HepG2 (cell line): ENCODE data around the gene SPSB2. TPM values are rescaled to one million over a fixed set of nuclear protein-coding genes. Genes with fewer than 3 reads are reported as not detected.
A peak's percentile ranks its signal among the peaks of the same experiment; 100 is the strongest.

Experiments
- AGO2 ChIP-seq: fragments of 200-400 bp; formaldehyde crosslinking; optimal IDR thresholded peaks from 2 replicates; pipeline ENCODE3; 2017; ENCODE audit warnings: mild to moderate bottlenecking, low read depth, low read length, moderate library complexity
- AKAP8 ChIP-seq: sonication (generic); formaldehyde crosslinking; IDR thresholded peaks from 2 replicates; pipeline ENCODE4 v1.5.1; 2020; ENCODE audit warnings: mild to moderate bottlenecking, missing genetic modification reagents
- GABPB1 ChIP-seq: IDR thresholded peaks from 2 replicates; pipeline ENCODE4 v1.6.1; 2016; ENCODE audit warnings: mild to moderate bottlenecking, missing genetic modification reagents, moderate library complexity, missing compliant biosample characterization
- HNRNPH1 ChIP-seq: fragments of 200-400 bp; formaldehyde crosslinking; optimal IDR thresholded peaks from 2 replicates; pipeline ENCODE3; 2017; ENCODE audit warnings: mild to moderate bottlenecking, low read depth, low read length
- KDM2A ChIP-seq: sonication (generic); formaldehyde crosslinking; IDR thresholded peaks from 2 replicates; pipeline ENCODE4 v1.4.0; 2020; ENCODE audit warnings: low read depth, missing genetic modification reagents, borderline replicate concordance
- MLLT10 ChIP-seq: sonication (generic); formaldehyde crosslinking; IDR thresholded peaks from 2 replicates; pipeline ENCODE4 v1.4.0; 2020; ENCODE audit warnings: missing genetic modification reagents
- PCBP1 ChIP-seq: fragments of 200-400 bp; formaldehyde crosslinking; IDR thresholded peaks from 2 replicates; pipeline ENCODE4 v1.6.1; 2017; ENCODE audit warnings: mild to moderate bottlenecking, low read depth, low read length, borderline replicate concordance
- PCBP2 ChIP-seq: fragments of 200-400 bp; formaldehyde crosslinking; optimal IDR thresholded peaks from 2 replicates; pipeline ENCODE3; 2018; ENCODE audit warnings: low read length, low read depth; ENCODE audit not compliant: poor library complexity, severe bottlenecking
- POLR2G ChIP-seq: fragments of 200-400 bp; formaldehyde crosslinking; IDR thresholded peaks from 2 replicates; pipeline ENCODE4 v1.6.1; 2018; ENCODE audit warnings: mild to moderate bottlenecking, low read depth, low read length, moderate library complexity
- ZNF138 ChIP-seq: sonication (generic); formaldehyde crosslinking; IDR thresholded peaks from 2 replicates; pipeline ENCODE4 v1.5.0; 2020; ENCODE audit warnings: mild to moderate bottlenecking, low read depth, missing genetic modification reagents
- ZNF253 ChIP-seq: sonication (generic); formaldehyde crosslinking; IDR thresholded peaks from 2 replicates; pipeline ENCODE4 v1.8.0; 2022; ENCODE audit warnings: mild to moderate bottlenecking, missing genetic modification reagents, borderline replicate concordance
- ZNF547 ChIP-seq: sonication (generic); formaldehyde crosslinking; IDR thresholded peaks from 2 replicates; pipeline ENCODE4 v1.5.1; 2020; ENCODE audit warnings: mild to moderate bottlenecking, missing genetic modification reagents
- polyA plus RNA-seq, 8 experiments: library from polyadenylated mRNA; depleted of rRNA in 3 of 8; stranded (reverse) in 7 of 8; unstranded in 1 of 8; fragments of >200 nt; fragmentation: Illumina TruSeq in 4 of 8; extraction: Trizol in 4 of 8; gene quantifications; 2 replicates each; pipeline versions ENCODE4 v1.2.1 to v1.2.3, GENCODE V29; 2011 to 2016; ENCODE audit warnings: low read depth in 4 of 8, missing spikeins in 1 of 8, mixed read lengths in 1 of 8; ENCODE audit not compliant: insufficient read depth in 1 of 8
- total RNA-seq, 5 experiments: library from RNA; depleted of rRNA; stranded (reverse); fragments of >200 nt; fragmentation: Illumina TruSeq; extraction: Trizol; gene quantifications; 2 replicates each; pipeline ENCODE4 v1.2.3, GENCODE V29; 2016; ENCODE audit warnings: low read depth in 1 of 5
- TF ChIP-seq, protein P1 (sequence below): sonication (generic); formaldehyde crosslinking; IDR thresholded peaks from one replicate; pipeline ENCODE4 v1.5.1; 2020; ENCODE audit warnings: mild to moderate bottlenecking, missing genetic modification reagents; ENCODE audit errors: not compliant biosample characterization
- TF ChIP-seq, protein P2 (sequence below): sonication (generic); formaldehyde crosslinking; IDR thresholded peaks from 2 replicates; pipeline ENCODE4 v1.5.1; 2020; ENCODE audit warnings: mild to moderate bottlenecking, missing genetic modification reagents, moderate library complexity

The SPSB2 gene
- total and polyA plus RNA-seq, 2 of the 13 experiments (the other 11 are each of a cell fraction or from before 2014, with no cell fraction given) = 2.0 to 6.2 TPM

DNA sequence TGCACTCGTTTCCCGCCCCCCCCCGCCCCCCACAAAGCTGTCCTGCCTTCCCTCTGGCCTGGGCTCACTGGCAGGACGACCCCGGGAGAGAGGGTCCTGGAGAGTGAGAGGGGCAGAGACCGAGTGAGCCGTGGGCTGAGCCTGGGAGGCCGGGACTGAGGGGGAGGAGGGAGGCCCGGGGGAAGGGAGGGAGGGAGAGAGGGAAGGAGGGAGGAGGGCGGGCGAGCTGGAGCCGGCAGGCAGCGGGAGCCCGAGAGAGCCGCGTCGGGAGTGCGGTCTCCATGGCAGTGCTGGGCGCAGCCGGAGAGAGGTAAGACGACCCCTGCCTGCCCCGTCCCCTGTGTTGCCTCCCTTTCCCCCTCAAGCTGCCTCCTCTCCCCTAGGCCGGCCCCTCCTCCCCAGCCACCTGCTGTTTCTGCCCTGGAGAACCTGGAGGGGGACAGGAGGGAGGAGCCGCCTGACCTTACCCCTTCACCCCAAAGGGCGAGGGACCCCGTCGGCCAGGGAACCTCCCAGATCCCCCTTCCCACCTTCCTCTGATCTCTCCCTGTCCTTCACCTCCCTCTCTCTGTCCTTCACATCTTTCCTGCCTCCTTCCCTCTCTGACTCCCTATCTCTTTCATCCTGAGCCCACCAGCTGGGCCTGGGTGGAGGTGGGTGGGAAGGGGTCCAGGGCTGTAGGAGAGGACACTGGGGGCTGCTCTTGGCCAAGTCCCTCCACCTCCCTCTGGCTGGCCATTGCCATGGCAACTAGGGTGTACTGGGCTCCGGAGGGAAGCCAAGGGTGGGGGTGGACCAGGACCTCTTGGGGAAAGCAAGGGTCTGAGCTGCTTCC, 51.3 kb downstream of the SPSB2 start, which contains the start of gene GPR162 (continued):
- peak; percentile 47 for TF ChIP-seq HNRNPH1
- TF ChIP-seq ZNF138 = no peak
- TF ChIP-seq, protein P1, sequence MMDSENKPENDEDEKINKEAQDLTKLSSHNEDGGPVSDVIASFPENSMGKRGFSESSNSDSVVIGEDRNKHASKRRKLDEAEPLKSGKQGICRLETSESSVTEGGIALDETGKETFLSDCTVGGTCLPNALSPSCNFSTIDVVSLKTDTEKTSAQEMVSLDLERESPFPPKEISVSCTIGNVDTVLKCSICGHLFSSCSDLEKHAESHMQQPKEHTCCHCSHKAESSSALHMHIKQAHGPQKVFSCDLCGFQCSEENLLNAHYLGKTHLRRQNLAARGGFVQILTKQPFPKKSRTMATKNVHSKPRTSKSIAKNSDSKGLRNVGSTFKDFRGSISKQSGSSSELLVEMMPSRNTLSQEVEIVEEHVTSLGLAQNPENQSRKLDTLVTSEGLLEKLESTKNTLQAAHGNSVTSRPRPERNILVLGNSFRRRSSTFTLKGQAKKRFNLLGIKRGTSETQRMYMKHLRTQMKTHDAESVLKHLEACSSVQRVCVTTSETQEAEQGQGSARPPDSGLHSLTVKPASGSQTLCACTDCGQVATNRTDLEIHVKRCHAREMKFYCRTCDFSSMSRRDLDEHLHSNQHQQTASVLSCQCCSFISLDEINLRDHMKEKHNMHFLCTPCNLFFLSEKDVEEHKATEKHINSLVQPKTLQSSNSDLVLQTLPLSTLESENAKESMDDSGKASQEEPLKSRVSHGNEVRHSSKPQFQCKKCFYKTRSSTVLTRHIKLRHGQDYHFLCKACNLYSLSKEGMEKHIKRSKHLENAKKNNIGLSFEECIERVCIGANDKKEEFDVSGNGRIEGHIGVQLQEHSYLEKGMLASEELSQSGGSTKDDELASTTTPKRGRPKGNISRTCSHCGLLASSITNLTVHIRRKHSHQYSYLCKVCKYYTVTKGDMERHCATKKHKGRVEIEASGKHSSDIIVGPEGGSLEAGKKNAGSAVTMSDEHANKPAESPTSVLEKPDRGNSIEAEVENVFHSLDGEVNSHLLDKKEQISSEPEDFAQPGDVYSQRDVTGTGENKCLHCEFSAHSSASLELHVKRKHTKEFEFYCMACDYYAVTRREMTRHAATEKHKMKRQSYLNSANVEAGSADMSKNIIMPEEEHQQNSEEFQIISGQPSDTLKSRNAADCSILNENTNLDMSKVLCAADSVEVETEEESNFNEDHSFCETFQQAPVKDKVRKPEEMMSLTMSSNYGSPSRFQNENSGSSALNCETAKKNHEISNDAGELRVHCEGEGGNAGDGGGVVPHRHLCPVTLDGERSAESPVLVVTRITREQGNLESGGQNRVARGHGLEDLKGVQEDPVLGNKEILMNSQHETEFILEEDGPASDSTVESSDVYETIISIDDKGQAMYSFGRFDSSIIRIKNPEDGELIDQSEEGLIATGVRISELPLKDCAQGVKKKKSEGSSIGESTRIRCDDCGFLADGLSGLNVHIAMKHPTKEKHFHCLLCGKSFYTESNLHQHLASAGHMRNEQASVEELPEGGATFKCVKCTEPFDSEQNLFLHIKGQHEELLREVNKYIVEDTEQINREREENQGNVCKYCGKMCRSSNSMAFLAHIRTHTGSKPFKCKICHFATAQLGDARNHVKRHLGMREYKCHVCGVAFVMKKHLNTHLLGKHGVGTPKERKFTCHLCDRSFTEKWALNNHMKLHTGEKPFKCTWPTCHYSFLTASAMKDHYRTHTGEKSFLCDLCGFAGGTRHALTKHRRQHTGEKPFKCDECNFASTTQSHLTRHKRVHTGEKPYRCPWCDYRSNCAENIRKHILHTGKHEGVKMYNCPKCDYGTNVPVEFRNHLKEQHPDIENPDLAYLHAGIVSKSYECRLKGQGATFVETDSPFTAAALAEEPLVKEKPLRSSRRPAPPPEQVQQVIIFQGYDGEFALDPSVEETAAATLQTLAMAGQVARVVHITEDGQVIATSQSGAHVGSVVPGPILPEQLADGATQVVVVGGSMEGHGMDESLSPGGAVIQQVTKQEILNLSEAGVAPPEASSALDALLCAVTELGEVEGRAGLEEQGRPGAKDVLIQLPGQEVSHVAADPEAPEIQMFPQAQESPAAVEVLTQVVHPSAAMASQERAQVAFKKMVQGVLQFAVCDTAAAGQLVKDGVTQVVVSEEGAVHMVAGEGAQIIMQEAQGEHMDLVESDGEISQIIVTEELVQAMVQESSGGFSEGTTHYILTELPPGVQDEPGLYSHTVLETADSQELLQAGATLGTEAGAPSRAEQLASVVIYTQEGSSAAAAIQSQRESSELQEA = peak; percentile 65
- TF ChIP-seq PCBP2 = peak; percentile 52
- TF ChIP-seq, protein P2, sequence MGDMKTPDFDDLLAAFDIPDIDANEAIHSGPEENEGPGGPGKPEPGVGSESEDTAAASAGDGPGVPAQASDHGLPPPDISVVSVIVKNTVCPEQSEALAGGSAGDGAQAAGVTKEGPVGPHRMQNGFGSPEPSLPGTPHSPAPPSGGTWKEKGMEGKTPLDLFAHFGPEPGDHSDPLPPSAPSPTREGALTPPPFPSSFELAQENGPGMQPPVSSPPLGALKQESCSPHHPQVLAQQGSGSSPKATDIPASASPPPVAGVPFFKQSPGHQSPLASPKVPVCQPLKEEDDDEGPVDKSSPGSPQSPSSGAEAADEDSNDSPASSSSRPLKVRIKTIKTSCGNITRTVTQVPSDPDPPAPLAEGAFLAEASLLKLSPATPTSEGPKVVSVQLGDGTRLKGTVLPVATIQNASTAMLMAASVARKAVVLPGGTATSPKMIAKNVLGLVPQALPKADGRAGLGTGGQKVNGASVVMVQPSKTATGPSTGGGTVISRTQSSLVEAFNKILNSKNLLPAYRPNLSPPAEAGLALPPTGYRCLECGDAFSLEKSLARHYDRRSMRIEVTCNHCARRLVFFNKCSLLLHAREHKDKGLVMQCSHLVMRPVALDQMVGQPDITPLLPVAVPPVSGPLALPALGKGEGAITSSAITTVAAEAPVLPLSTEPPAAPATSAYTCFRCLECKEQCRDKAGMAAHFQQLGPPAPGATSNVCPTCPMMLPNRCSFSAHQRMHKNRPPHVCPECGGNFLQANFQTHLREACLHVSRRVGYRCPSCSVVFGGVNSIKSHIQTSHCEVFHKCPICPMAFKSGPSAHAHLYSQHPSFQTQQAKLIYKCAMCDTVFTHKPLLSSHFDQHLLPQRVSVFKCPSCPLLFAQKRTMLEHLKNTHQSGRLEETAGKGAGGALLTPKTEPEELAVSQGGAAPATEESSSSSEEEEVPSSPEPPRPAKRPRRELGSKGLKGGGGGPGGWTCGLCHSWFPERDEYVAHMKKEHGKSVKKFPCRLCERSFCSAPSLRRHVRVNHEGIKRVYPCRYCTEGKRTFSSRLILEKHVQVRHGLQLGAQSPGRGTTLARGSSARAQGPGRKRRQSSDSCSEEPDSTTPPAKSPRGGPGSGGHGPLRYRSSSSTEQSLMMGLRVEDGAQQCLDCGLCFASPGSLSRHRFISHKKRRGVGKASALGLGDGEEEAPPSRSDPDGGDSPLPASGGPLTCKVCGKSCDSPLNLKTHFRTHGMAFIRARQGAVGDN = peak; percentile 40
- 0 out of 2 replicates have a peak, but pooled peaks have one; percentile 40 for TF ChIP-seq ZNF547 (CRISPR knock-in tag)
- TF ChIP-seq PCBP1 = peak; percentile 69; the same call in 1 of the 2 replicates
- peak; percentile 50 for TF ChIP-seq KDM2A
- TF ChIP-seq ZNF253 = no peak
- TF ChIP-seq AKAP8 (CRISPR knock-in tag) = peak; percentile 85; the same call in 1 of the 2 replicates
- peak; percentile 16; the same call in 1 of the 2 replicates for TF ChIP-seq GABPB1
- no peak for TF ChIP-seq MLLT10 (CRISPR knock-in tag)
- TF ChIP-seq POLR2G = peak; percentile 35
- TF ChIP-seq AGO2 = peak; percentile 83
